Loucy (cell line): Measurements from ENCODE around the gene CD9.

Experiments
- EZH2phosphoT487 ChIP-seq: fragments of 200-600 bp; IDR thresholded peaks from 2 replicates; pipeline ENCODE4 v1.6.1; 2018; ENCODE audit warnings: antibody characterized with exemption, mild to moderate bottlenecking, moderate library complexity, borderline replicate concordance
- TF ChIP-seq, protein P1 (sequence below): fragments of 200-600 bp; sonication (generic); conservative IDR thresholded peaks from 2 replicates; pipeline ENCODE4 v1.5.1; 2014; ENCODE audit warnings: mild to moderate bottlenecking, antibody characterized with exemption, low read length

DNA sequence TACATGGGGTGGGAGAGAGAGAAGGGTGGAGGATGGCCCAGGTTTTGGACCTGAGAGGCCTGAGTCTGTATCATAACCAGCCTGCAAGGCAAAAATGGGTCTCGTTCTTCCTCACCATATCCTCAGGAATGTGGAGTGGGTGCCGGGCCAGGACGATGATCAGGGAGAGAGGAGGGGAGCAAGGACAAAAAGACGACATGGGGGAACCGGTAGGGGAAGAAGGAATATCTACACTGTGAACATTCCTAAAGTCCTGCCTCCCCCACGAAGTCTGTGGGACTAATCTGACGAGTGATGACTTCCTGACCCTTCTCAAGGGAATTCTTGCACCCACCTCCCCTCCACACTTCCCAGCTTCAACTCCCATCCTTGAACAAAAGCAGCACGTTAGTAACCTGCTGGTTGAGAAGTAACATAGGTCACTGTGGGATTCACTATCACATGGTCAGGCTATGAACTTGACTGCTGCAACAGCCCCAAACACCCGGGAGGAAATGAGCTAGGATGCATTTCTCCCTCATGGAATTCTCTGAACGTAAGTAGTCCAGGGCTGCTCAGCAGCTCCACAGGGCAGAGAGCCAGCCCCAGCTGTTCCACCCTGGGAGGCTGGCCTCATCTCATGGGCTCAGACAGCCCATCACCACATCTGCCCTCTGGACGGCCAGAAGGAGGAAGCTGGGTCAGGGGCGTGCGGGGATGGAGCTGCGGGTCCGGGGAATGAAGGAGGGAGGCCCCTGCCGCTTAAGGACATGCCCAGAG is 38.9 kb upstream of the CD9 start:
- TF ChIP-seq, protein P1, sequence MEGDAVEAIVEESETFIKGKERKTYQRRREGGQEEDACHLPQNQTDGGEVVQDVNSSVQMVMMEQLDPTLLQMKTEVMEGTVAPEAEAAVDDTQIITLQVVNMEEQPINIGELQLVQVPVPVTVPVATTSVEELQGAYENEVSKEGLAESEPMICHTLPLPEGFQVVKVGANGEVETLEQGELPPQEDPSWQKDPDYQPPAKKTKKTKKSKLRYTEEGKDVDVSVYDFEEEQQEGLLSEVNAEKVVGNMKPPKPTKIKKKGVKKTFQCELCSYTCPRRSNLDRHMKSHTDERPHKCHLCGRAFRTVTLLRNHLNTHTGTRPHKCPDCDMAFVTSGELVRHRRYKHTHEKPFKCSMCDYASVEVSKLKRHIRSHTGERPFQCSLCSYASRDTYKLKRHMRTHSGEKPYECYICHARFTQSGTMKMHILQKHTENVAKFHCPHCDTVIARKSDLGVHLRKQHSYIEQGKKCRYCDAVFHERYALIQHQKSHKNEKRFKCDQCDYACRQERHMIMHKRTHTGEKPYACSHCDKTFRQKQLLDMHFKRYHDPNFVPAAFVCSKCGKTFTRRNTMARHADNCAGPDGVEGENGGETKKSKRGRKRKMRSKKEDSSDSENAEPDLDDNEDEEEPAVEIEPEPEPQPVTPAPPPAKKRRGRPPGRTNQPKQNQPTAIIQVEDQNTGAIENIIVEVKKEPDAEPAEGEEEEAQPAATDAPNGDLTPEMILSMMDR, result no peak
- TF ChIP-seq EZH2phosphoT487, result no peak
